ENCODE results near the gene EIF3I. TPM values are rescaled to one million over a fixed set of nuclear protein-coding genes. Genes with fewer than 3 reads are reported as not detected.
"Not testable (repeated sequence)": the region's sequence is repeated elsewhere in the genome, so short reads cannot be mapped to it uniquely, and the experiment has no call there.

The EIF3I gene
- total RNA-seq, 6 experiments from 2014 or later = 67.5 to 130 (median 71.9) TPM

DNA sequence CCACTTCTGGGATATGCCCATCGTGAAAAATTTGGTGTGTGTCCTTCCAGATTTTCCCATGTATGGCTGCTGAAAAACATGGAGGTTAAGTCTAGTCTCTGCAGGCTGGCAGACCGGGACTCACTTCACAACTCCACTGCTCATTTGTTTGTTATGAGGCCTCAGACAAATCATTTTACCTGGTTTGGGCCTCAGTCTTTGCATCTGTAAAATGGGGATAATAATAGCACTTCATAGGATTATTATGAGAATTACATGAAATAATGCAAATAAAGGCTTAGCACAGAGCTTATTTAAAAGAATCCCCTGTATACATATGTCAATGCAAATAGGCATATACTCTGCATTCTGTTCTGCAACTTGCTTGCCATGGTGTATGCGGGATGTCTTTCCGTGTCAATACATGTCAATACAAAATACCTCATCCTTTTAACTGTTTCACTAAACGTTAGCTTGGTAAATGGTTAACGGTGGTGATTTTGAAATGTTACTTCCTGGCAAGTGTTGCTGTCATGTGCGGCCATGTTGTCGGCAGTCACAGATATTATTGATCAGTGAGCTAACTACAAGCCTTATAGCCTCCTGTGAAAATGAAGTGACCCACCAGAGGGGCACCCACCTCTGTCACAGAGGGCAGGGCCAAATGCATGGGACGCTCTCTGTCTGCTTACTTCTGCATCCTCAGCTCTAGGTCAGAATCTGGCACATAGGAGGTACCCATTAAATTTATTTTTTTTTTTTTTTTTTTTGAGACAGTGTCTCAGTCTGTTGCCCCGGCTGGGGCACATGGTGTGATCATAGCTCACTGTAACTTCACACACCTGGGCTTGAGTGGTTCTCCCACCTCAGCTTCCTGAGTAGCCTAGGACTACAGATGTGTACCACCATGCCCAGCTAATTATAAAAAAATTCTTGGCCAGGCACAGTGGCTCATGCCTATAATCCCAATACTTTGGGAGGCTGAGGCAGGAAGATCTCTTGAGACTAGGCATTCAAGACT lies 33.2 kb downstream of the EIF3I start:
- DNase-seq (no peak), ATAC-seq (peak; percentile 42 to 79 (median 64))
- intact Hi-C loops (cut with DNase I) = no loop called here
- Histone ChIP-seq H3K9me3 (no peaks in the 10 kb centered on the region), H3K4me1 (peaks cover 0 to 16% (median 6%) of the 10 kb centered on the region in 4 donors), H3K4me3 (peak overlapping the region in 1 of 3 donors; percentile 7), H3K27me3 (no peaks in the 10 kb centered on the region), H3K27ac (peak overlapping the region in 2 of 3 donors; percentile 13 to 24), H3K36me3 (no peaks in the 10 kb centered on the region)
- no peak for TF ChIP-seq POLR2A (IDR thresholded peaks at IDR 0.05)
- TF ChIP-seq, protein P1, sequence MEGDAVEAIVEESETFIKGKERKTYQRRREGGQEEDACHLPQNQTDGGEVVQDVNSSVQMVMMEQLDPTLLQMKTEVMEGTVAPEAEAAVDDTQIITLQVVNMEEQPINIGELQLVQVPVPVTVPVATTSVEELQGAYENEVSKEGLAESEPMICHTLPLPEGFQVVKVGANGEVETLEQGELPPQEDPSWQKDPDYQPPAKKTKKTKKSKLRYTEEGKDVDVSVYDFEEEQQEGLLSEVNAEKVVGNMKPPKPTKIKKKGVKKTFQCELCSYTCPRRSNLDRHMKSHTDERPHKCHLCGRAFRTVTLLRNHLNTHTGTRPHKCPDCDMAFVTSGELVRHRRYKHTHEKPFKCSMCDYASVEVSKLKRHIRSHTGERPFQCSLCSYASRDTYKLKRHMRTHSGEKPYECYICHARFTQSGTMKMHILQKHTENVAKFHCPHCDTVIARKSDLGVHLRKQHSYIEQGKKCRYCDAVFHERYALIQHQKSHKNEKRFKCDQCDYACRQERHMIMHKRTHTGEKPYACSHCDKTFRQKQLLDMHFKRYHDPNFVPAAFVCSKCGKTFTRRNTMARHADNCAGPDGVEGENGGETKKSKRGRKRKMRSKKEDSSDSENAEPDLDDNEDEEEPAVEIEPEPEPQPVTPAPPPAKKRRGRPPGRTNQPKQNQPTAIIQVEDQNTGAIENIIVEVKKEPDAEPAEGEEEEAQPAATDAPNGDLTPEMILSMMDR (IDR thresholded peaks at IDR 0.05) = no peak
- 20% methylated on average over 9 of the region's 10 CpGs for WGBS (ENCODE audit: insufficient coverage, low coverage, low lambda C conversion rate, missing lambda C conversion rate)

DNA sequence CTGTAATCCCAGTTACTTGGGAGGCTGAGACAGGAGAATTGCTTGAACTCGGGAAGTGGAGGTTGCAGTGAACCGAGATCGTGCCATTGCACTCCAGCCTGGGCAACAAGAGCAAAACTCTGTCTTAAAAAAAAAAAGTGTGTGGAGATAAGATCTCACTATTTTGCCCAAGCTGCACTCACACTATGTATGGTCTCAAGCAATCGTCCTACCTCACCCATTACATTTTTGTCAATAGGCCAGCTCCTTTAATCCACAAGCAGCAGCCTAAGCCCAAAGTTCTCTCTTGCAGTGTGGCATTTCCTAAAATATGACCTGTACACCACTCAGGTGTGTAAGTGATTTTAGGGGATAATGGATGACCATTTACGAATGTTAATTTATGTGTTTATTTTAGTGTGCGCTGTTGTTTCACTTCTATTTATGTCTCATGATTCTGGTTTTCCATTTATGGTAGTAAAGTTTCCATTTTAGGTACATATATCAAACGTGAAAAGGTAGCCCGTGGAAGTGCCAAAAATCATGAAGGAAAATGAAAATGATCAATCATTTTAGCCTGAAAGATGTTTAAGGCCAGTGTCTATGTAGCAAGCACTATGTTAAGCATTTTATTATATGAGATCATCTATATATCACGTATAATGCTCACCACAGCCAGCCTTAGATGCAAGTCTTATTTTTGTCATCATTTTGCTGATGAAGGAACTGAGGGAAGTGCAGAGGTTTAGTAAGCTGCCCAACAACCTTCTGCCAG lies 34.4 kb downstream of the EIF3I start:
- intact Hi-C loops (cut with DNase I) = no loop called here
- WGBS (ENCODE audit: insufficient coverage, low coverage, low lambda C conversion rate, missing lambda C conversion rate) = 72% methylated on average over 7 of the region's 9 CpGs
- Histone ChIP-seq H3K4me1 (peaks cover 0 to 10% (median 5%) of the 10 kb centered on the region in 4 donors), H3K27me3 (no peaks in the 10 kb centered on the region), H3K36me3 (no peaks in the 10 kb centered on the region), H3K27ac (no peak overlapping the region), H3K9me3 (no peaks in the 10 kb centered on the region), H3K4me3 (no peak overlapping the region)
- no peak for DNase-seq
- no peak for ATAC-seq
- TF ChIP-seq, protein P1 (IDR thresholded peaks at IDR 0.05) = no peak
- no peak for TF ChIP-seq POLR2A (IDR thresholded peaks at IDR 0.05)

DNA sequence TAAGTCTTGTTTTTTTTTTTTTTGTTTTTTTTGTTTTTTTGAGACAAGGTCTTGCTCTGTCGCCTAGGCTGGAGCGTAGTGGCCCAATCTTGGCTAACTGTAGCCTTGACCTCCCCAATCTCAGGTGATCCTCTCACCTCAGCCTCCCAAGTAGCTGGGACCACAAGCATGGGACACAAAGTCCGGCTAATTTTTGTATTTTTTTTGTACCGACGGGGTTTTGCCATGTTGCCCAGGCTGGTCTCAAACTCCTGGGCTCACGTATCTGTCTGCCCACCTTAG lies 35.0 kb downstream of the EIF3I start:
- no peak for TF ChIP-seq POLR2A (IDR thresholded peaks at IDR 0.05)
- TF ChIP-seq, protein P1 (IDR thresholded peaks at IDR 0.05) = no peak
- Histone ChIP-seq H3K4me3 (no peak overlapping the region), H3K9me3 (no peaks in the 10 kb centered on the region), H3K36me3 (no peaks in the 10 kb centered on the region), H3K27ac (no peak overlapping the region), H3K27me3 (no peaks in the 10 kb centered on the region), H3K4me1 (peaks cover 0 to 10% (median 5%) of the 10 kb centered on the region in 4 donors)
- intact Hi-C loops (cut with DNase I) = no loop called here
- no peak for DNase-seq
- WGBS (ENCODE audit: insufficient coverage, low coverage, low lambda C conversion rate, missing lambda C conversion rate) = 85% methylated on average over 2 of the region's 6 CpGs
- ATAC-seq = no peak

DNA sequence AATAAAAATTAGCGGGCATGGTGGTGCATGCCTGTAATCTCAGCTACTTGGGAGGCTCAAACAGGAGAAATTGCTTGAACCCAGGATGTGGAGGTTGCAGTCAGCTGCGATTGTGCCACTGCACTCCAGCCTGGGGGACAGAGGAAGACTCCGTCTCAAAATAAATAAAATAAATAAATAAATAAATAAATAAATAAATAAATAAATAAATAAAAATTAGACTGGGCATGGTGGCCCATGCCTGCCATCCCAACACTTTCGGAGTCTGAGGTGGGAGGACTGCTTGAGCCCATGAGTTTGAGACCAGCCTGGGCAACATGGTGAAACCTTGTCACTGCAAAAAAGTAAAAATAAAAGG lies 41.0 kb downstream of the EIF3I start:
- DNase-seq; H3K4me1 ChIP-seq; H3K4me3 ChIP-seq; ATAC-seq; H3K9me3 ChIP-seq; intact Hi-C loops (cut with DNase I); H3K36me3 ChIP-seq; H3K27me3 ChIP-seq; H3K27ac ChIP-seq: not testable (repeated sequence)
- WGBS (ENCODE audit: insufficient coverage, low coverage, low lambda C conversion rate, missing lambda C conversion rate) = 83% methylated on average over 2 of the region's 4 CpGs

DNA sequence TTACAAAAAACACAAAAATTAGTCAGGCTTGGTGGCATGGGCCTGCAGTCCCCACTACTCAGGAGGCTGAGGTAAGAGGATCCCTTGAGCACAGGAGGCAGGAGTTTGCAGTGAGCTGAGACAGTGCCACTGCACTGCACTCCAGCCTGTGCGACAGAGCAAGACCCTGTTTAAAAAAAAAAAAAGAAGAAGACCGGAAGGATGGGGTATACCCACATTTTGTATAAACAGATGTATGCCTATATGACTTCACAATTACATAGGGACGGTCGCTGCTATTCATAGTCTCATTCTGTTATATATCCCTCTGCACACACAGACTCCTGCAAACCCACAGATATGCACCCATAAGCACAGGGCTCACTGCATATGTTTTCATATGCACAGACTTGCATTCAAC lies 41.5 kb downstream of the EIF3I start:
- no peak for TF ChIP-seq POLR2A (IDR thresholded peaks at IDR 0.05)
- Histone ChIP-seq H3K27ac (no peak overlapping the region), H3K27me3 (no peaks in the 10 kb centered on the region), H3K4me3 (no peak overlapping the region), H3K9me3 (no peaks in the 10 kb centered on the region), H3K36me3 (no peaks in the 10 kb centered on the region), H3K4me1 (no peaks in the 10 kb centered on the region)
- 93% methylated on average over 4 of the region's 4 CpGs for WGBS (ENCODE audit: insufficient coverage, low coverage, low lambda C conversion rate, missing lambda C conversion rate)
- ATAC-seq (no peak), DNase-seq (no peak)
- intact Hi-C loops (cut with DNase I) = no loop called here
